GM18951 (cell line): ENCODE results near the gene MOB4.

Experiments used
- POLR2A ChIP-seq: IDR thresholded peaks from 4 replicates; pipeline ENCODE4 v1.6.1; 2011; ENCODE audit warnings: mild to moderate bottlenecking; ENCODE audit not compliant: insufficient read length, insufficient read depth; ENCODE audit errors: extremely low read depth
- in situ Hi-C: fragments of 300-500 bp; cut with MboI; formaldehyde crosslinking; loops from one replicate; pipeline ENCODE4 v1.12.0; 2022; ENCODE audit warnings: low sequenced_read_pairs, mixed read lengths, inconsistent platforms; ENCODE audit not compliant: unreplicated experiment

The MOB4 gene

GRCh38 chr2:197500503-197501131, 15.2 kb upstream of the MOB4 start:
- no peak for TF ChIP-seq POLR2A
- in situ Hi-C loops, result no loop called here

DNA sequence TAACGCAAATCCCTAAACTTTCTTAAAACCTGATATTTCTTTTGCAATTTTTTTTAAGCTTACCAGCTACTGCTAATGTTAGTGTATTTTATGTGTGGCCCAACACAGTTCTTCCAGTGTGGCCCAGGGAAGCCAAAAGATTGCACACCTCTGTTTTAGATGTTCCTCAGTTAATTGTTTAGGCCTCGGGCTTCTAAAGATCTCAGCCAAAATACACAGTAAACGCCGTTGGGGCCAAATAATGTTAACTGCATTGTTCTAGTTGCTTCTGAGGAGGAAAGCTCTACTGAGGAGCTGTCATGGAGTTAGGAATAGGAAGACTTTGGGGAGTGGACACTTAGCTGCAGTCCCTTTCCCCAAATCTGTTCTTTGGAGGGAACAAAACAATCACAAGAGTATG, 13.7 kb upstream of the MOB4 start:
- in situ Hi-C loops, result no loop called here
- no peak for TF ChIP-seq POLR2A

DNA sequence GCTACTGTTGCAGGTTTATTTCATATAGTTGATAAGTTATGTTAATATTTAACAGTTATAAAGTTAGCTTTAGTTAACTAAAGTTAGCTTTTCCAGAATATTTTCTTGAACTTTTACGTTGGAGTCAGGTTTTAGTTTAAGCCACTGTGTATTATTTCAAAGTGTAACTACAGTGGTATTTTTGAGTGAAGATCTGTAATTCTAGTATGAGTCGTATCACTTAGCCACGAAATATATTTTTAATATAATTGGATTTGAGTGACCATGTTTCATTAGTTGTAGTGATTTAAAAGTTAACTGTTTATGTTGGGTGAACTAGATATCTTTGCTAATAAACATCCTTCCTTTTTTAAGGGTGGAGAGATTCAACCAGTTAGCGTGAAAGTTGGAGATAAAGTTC, 13.2 kb upstream of the MOB4 start:
- in situ Hi-C loops, result no loop called here

DNA sequence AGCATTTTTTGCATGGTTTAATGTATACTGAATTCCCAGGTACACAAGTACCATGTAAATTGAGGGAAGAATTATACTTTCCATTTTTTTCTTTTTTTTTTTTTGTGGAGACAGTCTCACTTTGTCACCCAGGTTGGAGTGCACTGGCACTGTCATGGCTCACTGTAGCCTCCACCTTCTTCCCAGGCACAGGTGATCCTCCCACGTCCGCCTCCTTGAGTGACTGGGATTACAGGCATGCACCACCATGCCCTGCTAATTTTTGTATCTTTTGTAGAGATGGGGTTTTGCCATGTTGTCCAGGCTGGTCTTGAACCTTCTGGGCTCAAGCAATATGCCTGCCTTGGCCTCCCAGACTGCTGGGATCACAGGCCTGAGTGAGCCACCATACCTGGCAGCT, 11.9 kb upstream of the MOB4 start:
- in situ Hi-C loops, result no loop called here
- no peak for TF ChIP-seq POLR2A

More for the DNA sequence above, 13.2 kb upstream of the MOB4 start:
- TF ChIP-seq POLR2A, result no peak

- in situ Hi-C loops, result no loop called here
- TF ChIP-seq POLR2A, result no peak
Measured at GRCh38 chr2:197504512-197504911, 11.4 kb upstream of the MOB4 start.

DNA sequence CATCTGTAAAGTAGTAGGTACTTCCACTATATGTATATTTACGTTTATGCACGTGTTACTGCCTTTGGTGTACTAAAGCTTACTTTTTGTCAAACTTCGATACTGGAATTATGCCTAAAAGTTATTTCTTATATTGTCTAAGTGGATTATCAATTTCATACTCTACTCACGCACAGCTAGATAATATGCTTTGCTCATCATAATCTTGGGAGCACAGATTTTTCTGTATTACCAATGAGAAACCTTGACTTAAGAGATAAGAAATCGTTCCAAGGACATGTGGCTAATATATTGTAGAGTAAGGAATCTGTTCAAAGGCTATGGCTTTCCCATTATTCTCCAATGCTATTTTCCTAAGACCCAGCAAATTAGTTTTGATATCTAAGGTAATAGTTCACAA, 9.2 kb upstream of the MOB4 start:
- in situ Hi-C loops, result no loop called here
- no peak for TF ChIP-seq POLR2A

DNA sequence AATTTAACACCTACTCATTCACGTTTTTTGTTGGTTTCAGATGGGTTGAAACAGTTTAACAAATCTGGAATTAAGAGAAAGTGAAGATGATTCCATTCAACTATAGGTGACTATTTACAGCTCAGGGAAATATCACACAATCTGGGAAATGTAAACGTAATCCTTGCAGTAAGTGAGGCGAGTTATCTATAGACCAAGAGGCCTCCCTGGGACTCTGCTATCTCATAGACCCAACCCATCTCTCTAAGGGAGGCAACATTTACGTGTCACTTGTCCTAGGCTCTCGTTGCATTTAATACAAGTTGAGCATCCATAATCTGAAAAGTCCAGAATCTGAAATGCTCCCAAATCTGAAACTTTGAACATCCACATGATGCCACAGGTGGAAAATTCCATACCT, 2.0 kb upstream of the MOB4 start:
- no peak for TF ChIP-seq POLR2A
- in situ Hi-C loops, result no loop called here

DNA sequence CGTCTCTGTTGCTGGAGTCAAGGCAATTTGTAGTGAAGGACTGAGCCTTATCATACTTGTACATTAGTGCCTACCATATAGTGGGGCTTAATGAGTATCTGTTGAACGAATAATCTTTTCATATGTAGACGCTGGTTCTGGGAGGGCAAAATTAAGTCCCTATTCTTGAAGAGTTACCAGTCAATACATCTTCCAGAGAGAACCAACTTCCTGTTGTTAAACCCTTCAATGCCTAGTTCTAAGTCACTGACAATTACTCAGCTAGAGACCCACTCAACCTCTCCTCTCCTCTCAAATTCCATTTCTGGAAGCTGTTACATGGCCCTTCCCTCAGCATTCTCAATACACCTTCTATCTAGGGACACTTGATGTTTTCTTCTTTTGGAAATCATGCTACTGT, 1.1 kb upstream of the MOB4 start:
- in situ Hi-C loops, result no loop called here
- TF ChIP-seq POLR2A, result no peak

GRCh38 chr2:197515315-197515738, 539 bp upstream of the MOB4 start:
- in situ Hi-C loops, result no loop called here
- no peak for TF ChIP-seq POLR2A

DNA sequence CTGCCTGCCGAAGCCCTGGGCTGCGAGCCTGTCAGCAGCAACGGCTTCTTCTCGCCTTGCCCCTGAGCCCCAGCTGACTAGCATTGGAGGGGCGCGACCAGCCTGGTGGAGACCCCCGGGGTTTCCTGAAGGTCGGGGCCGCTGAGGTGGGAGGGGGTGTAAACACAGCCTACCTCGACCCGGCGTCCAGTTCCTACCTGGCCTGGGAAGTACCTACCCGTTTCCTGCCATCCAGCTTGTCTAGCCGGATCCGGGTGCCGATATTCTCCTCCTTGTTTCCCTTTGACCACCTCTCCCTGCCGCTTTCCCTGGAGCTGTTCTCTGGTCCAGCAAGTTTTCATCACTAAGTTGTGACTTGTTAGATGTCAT, 511 bp downstream of the MOB4 start:
- in situ Hi-C loops, result no loop called here
- TF ChIP-seq POLR2A, result no peak

DNA sequence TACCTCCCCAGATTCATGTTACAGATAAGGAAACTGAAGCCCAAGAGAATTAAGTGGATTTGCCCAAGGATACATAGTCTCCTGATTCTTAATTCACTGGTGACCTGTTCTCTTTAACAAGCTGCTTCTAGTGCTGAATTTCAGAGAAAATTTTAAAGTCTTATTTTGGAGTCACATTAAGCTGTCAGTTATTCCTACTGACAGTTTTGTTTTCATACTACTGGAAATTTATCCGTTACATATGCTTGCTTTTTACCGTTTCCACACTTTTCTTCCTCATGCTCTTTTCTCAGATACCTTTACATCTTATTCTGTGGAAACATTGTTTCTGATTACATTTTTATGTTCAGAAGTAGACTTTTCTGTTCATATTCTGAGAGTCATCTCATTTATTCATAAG, 1.3 kb downstream of the MOB4 start:
- TF ChIP-seq POLR2A, result no peak
- in situ Hi-C loops, result no loop called here

DNA sequence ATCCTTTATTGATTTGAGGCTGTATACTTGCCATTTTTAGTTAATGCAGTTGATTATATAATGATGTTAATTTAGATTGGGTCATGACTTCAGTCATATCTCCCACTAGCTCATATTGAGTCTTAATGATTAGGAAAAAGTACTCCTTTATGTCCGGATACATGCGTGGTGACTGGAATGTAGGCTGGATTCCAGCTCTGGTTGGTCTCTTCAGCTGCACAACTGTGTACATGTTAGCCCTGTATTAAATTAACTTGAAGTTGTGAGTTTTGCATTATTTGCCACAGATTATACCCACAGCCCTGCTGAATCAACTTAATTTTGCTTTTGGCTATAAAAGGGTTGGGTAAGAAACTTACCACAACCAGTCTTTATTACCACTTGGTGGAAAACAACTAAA, 22.5 kb downstream of the MOB4 start:
- no peak for TF ChIP-seq POLR2A
- in situ Hi-C loops, result no loop called here

DNA sequence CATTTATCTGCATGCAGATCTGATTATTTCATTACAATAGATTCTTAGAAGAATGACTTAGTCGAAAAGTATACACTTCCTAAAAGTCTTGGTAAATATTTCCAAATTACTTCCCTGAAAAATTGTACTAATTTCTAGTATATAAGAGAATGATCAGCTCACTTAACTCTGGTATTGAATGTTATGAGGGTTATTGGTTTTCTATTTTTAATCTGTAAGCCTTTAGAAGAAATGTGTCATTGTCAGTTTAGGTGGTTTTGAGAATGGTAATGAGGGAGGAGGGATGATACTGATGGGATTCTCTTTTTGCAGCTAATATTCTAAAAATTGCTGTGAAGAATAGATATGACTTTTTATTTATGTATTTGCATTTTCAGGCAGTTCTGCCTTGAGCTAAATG, 23.9 kb downstream of the MOB4 start:
- in situ Hi-C loops, result no loop called here
- no peak for TF ChIP-seq POLR2A

GRCh38 chr2:197543206-197543605, 27.3 kb downstream of the MOB4 start:
- no peak for TF ChIP-seq POLR2A
- in situ Hi-C loops, result no loop called here
